WTC11 (cell line): ENCODE results near the gene PHF21B. TPM values are rescaled to one million over a fixed set of nuclear protein-coding genes. Genes with fewer than 3 reads are reported as not detected.

ENCODE experiments used
- ATAC-seq: fragments of 200-7000 bp; cut with Tn5 transposase; 2 replicates; pipeline ENCODE4 v1.10.0; 2021; ENCODE audit warnings: mild to moderate bottlenecking, moderate library complexity
- CTCF ChIA-PET: fragments of 300-600 bp; sonication (Branson Sonifier 250); formaldehyde crosslinking; loops from one replicate; lab custom pipeline; 2021; ENCODE audit warnings: antibody characterized with exemption; lab: Charles Lee
- POLR2A ChIA-PET: fragments of 350-600 bp; sonication (Branson Sonifier 250); formaldehyde crosslinking; loops from one replicate; lab custom pipeline; 2021; ENCODE audit warnings: antibody characterized with exemption; lab: Charles Lee
- DNase-seq: peaks from one replicate; pipeline ENCODE4 v3.0.0; 2021; ENCODE audit warnings: low spot score
- H3K27ac Mint-ChIP-seq: 2 replicates; pipeline ENCODE4 v1.8.0; 2021; ENCODE audit warnings: mixed read lengths
- H3K27me3 Mint-ChIP-seq: 2 replicates; pipeline ENCODE4 v1.8.0; 2021; ENCODE audit warnings: low read depth, mild to moderate bottlenecking, moderate library complexity, mixed read lengths
- H3K36me3 Mint-ChIP-seq: 2 replicates; pipeline ENCODE4 v1.8.0; 2021; ENCODE audit warnings: mixed read lengths
- H3K4me1 Mint-ChIP-seq: 2 replicates; pipeline ENCODE4 v1.8.0; 2022; ENCODE audit warnings: mixed read lengths
- H3K4me3 Mint-ChIP-seq: 2 replicates; pipeline ENCODE4 v1.8.0; 2021; ENCODE audit warnings: mild to moderate bottlenecking, moderate library complexity, mixed read lengths
- H3K9me3 Mint-ChIP-seq: 2 replicates; pipeline ENCODE4 v1.8.0; 2021; ENCODE audit warnings: mixed read lengths
- AFF4 ChIP-seq: sonication (generic); formaldehyde crosslinking; IDR thresholded peaks from 2 replicates; pipeline ENCODE4 v1.8.1; 2023; ENCODE audit warnings: mild to moderate bottlenecking, missing genetic modification reagents, borderline replicate concordance
- AR ChIP-seq: fragments of 250-450 bp; sonication (Bioruptor Pico); IDR thresholded peaks from 2 replicates; pipeline ENCODE4 v1.9.0; 2021; ENCODE audit warnings: mild to moderate bottlenecking
- E2F1 ChIP-seq: sonication (generic); formaldehyde crosslinking; IDR thresholded peaks from 2 replicates; pipeline ENCODE4 v1.8.0; 2022; ENCODE audit warnings: mild to moderate bottlenecking, missing genetic modification reagents
- ERG ChIP-seq: fragments of 250-450 bp; sonication (Bioruptor Pico); IDR thresholded peaks from 2 replicates; pipeline ENCODE4 v1.8.0; 2021; ENCODE audit warnings: mild to moderate bottlenecking
- HMGXB4 ChIP-seq: sonication (generic); formaldehyde crosslinking; IDR thresholded peaks from 2 replicates; pipeline ENCODE4 v1.8.1; 2023; ENCODE audit warnings: mild to moderate bottlenecking, moderate library complexity, missing genetic modification reagents
- MLX ChIP-seq: sonication (generic); formaldehyde crosslinking; IDR thresholded peaks from 2 replicates; pipeline ENCODE4 v1.8.1; 2023; ENCODE audit warnings: mild to moderate bottlenecking, missing genetic modification reagents, moderate library complexity
- NR1H2 ChIP-seq: sonication (generic); formaldehyde crosslinking; IDR thresholded peaks from 2 replicates; pipeline ENCODE4 v1.9.0; 2021; ENCODE audit warnings: mild to moderate bottlenecking, moderate library complexity, missing genetic modification reagents
- NR3C1 ChIP-seq: sonication (generic); formaldehyde crosslinking; conservative IDR thresholded peaks from 2 replicates; pipeline ENCODE4 v1.8.1; 2023; ENCODE audit warnings: low read depth, mild to moderate bottlenecking, missing genetic modification reagents
- SOX15 ChIP-seq: fragments of 250-450 bp; sonication (Bioruptor Pico); IDR thresholded peaks from 2 replicates; pipeline ENCODE4 v1.9.0; 2021; ENCODE audit warnings: mild to moderate bottlenecking
- STAT6 ChIP-seq: sonication (generic); formaldehyde crosslinking; conservative IDR thresholded peaks from 2 replicates; pipeline ENCODE4 v1.8.1; 2023; ENCODE audit warnings: mild to moderate bottlenecking, low read depth, missing genetic modification reagents, moderate library complexity
- ZNF121 ChIP-seq: sonication (generic); formaldehyde crosslinking; IDR thresholded peaks from 2 replicates; pipeline ENCODE4 v1.8.0; 2023; ENCODE audit warnings: missing genetic modification reagents
- ZNF416 ChIP-seq: fragments of 250-450 bp; sonication (Bioruptor Pico); IDR thresholded peaks from 2 replicates; pipeline ENCODE4 v1.9.0; 2021; ENCODE audit warnings: mild to moderate bottlenecking, inconsistent platforms
- ZSCAN18 ChIP-seq: fragments of 250-450 bp; sonication (Bioruptor Pico); IDR thresholded peaks from 2 replicates; pipeline ENCODE4 v2.1.2; 2022; ENCODE audit warnings: mild to moderate bottlenecking, moderate library complexity
- total RNA-seq: library from RNA; stranded (reverse); gene quantifications from 3 replicates; pipeline ENCODE4 v1.2.3, GENCODE V29; 2021

Gene PHF21B
- total RNA-seq, 1 experiment from 2014 or later: 107 TPM

GRCh38 chr22:44915441-44915840 is 94.4 kb downstream of the PHF21B start (continued):
- TF ChIP-seq HMGXB4 (CRISPR knock-in tag) (no peak), AFF4 (CRISPR knock-in tag) (no peak)

- TF ChIP-seq NR3C1 (CRISPR knock-in tag) (no peak), MLX (CRISPR knock-in tag) (no peak), ERG (CRISPR knock-in tag) (no peak), SOX15 (CRISPR knock-in tag) (no peak), ZSCAN18 (no peak), AR (no peak), E2F1 (CRISPR knock-in tag) (no peak), NR1H2 (no peak), ZNF416 (CRISPR knock-in tag) (no peak), STAT6 (CRISPR knock-in tag) (no peak), ZNF121 (CRISPR knock-in tag) (no peak)
- Mint-ChIP-seq H3K4me1 (no peaks in the 10 kb centered on the region), H3K36me3 (peaks cover 71% of the 10 kb centered on the region), H3K4me3 (no peak overlapping the region), H3K9me3 (peaks cover 27% of the 10 kb centered on the region), H3K27me3 (no peaks in the 10 kb centered on the region; the same call in 1 of the 2 replicates), H3K27ac (no peak overlapping the region)
- CTCF ChIA-PET: interaction anchor here (0.9 to 1.0 kb wide), 2 partner anchors 29 to 61 kb away, joined by 3 read pairs; no protein-coding TSS in a partner anchor
- DNase-seq (no peak), ATAC-seq (no peak)
- POLR2A ChIA-PET: no interaction called here
Observed at GRCh38 chr22:44914026-44914721, 95.6 kb downstream of the PHF21B start.
